H9 (cell line): ENCODE measurements around the gene CD84. TPM values are rescaled to one million over a fixed set of nuclear protein-coding genes. Genes with fewer than 3 reads are reported as not detected.

Experiments
- DNase-seq: peaks from one replicate; pipeline ENCODE4 v3.0.0-alpha.2; 2017
- H2AFZ ChIP-seq: one replicate; pipeline ENCODE4 v1.6.1; 2013; ENCODE audit warnings: mild to moderate bottlenecking, low read length, control low read depth, moderate library complexity
- H2AK5ac ChIP-seq: 2 replicates; pipeline ENCODE4 v1.6.1; 2013; ENCODE audit warnings: low read length, control low read depth, mixed read lengths; ENCODE audit not compliant: insufficient read length
- H2BK120ac ChIP-seq: one replicate; pipeline ENCODE4 v1.6.1; 2013; ENCODE audit warnings: low read depth, mild to moderate bottlenecking, low read length, control low read depth, inconsistent platforms; ENCODE audit not compliant: poor library complexity, severe bottlenecking
- H2BK12ac ChIP-seq: 2 replicates; pipeline ENCODE4 v1.6.1; 2013; ENCODE audit warnings: low read length, control low read depth, mixed read lengths, low read depth; ENCODE audit not compliant: insufficient read length
- H2BK15ac ChIP-seq: 2 replicates; pipeline ENCODE4 v1.6.1; 2013; ENCODE audit warnings: low read depth, low read length, control low read depth
- H2BK20ac ChIP-seq: one replicate; pipeline ENCODE4 v1.6.1; 2013; ENCODE audit warnings: low read depth, mild to moderate bottlenecking, low read length, control low read depth, inconsistent platforms; ENCODE audit not compliant: poor library complexity, severe bottlenecking
- H2BK5ac ChIP-seq: 2 replicates; pipeline ENCODE4 v1.6.1; 2013; ENCODE audit warnings: low read length, control low read depth, mixed read lengths; ENCODE audit not compliant: insufficient read length
- H3K14ac ChIP-seq: 2 replicates; pipeline ENCODE4 v1.6.1; 2013; ENCODE audit warnings: low read length, control low read depth; ENCODE audit not compliant: insufficient read depth
- H3K18ac ChIP-seq: 2 replicates; pipeline ENCODE4 v1.6.1; 2013; ENCODE audit warnings: low read depth, mild to moderate bottlenecking, mixed read lengths, low read length, control low read depth; ENCODE audit not compliant: insufficient read length
- H3K23ac ChIP-seq: 2 replicates; pipeline ENCODE4 v1.6.1; 2013; ENCODE audit warnings: low read length, control low read depth, mixed read lengths, low read depth; ENCODE audit not compliant: insufficient read length
- H3K23me2 ChIP-seq: 2 replicates; pipeline ENCODE4 v1.6.1; 2013; ENCODE audit warnings: low read depth, mild to moderate bottlenecking, mixed read lengths, low read length, control low read depth; ENCODE audit not compliant: insufficient read length, poor library complexity, severe bottlenecking
- H3K27ac ChIP-seq: 2 replicates; pipeline ENCODE4 v1.5.1; 2013; ENCODE audit warnings: low read length, control low read depth, mixed read lengths, low read depth; ENCODE audit not compliant: insufficient read length
- H3K27me3 ChIP-seq: 2 replicates; pipeline ENCODE4 v1.6.1; 2013; ENCODE audit warnings: low read length, control low read depth, inconsistent platforms; ENCODE audit not compliant: insufficient read depth
- H3K4ac ChIP-seq: 2 replicates; pipeline ENCODE4 v1.6.1; 2013; ENCODE audit warnings: low read depth, mild to moderate bottlenecking, control low read depth, inconsistent platforms, low read length, moderate library complexity
- H3K4me1 ChIP-seq: 2 replicates; pipeline ENCODE4 v1.6.1; 2013; ENCODE audit warnings: low read length, control low read depth, inconsistent platforms; ENCODE audit not compliant: insufficient read depth
- H3K4me2 ChIP-seq: 2 replicates; pipeline ENCODE4 v1.6.1; 2013; ENCODE audit warnings: low read length, control low read depth, mixed read lengths; ENCODE audit not compliant: insufficient read length, insufficient read depth
- H3K56ac ChIP-seq: 2 replicates; pipeline ENCODE4 v1.6.1; 2013; ENCODE audit warnings: low read depth, mild to moderate bottlenecking, mixed read lengths, low read length, control low read depth; ENCODE audit not compliant: insufficient read length
- H3K79me1 ChIP-seq: 2 replicates; pipeline ENCODE4 v1.6.1; 2013; ENCODE audit warnings: low read depth, mild to moderate bottlenecking, moderate library complexity, low read length, control low read depth, inconsistent platforms; ENCODE audit not compliant: insufficient read depth, poor library complexity, severe bottlenecking
- H3K79me2 ChIP-seq: 2 replicates; pipeline ENCODE4 v1.6.1; 2013; ENCODE audit warnings: low read length, control low read depth, inconsistent platforms; ENCODE audit not compliant: insufficient read depth
- H3K9ac ChIP-seq: 2 replicates; pipeline ENCODE4 v1.6.1; 2013; ENCODE audit warnings: low read length, control low read depth, mixed read lengths; ENCODE audit not compliant: insufficient read length; ENCODE audit errors: extremely low read depth
- H3K9me3 ChIP-seq: one replicate; pipeline ENCODE4 v1.6.1; 2013; ENCODE audit warnings: low read depth, low read length, inconsistent platforms; ENCODE audit not compliant: control insufficient read depth
- H3T11ph ChIP-seq: one replicate; pipeline ENCODE4 v1.6.1; 2013; ENCODE audit warnings: mild to moderate bottlenecking, low read length, control low read depth, inconsistent platforms
- H4K20me1 ChIP-seq: one replicate; pipeline ENCODE4 v1.6.1; 2013; ENCODE audit not compliant: control insufficient read depth, insufficient read length, insufficient read depth
- H4K5ac ChIP-seq: 2 replicates; pipeline ENCODE4 v1.6.1; 2013; ENCODE audit warnings: low read depth, mild to moderate bottlenecking, mixed read lengths, low read length, control low read depth; ENCODE audit not compliant: insufficient read length
- H4K8ac ChIP-seq: replicated peaks from 2 replicates; pipeline ENCODE4 v1.6.1; 2013; ENCODE audit warnings: low read length, control low read depth, mixed read lengths, low read depth; ENCODE audit not compliant: insufficient read length
- H4K91ac ChIP-seq: 2 replicates; pipeline ENCODE4 v1.6.1; 2013; ENCODE audit warnings: low read depth, mild to moderate bottlenecking, moderate library complexity, mixed read lengths, low read length, control low read depth; ENCODE audit not compliant: insufficient read length
- H3K27ac Mint-ChIP-seq, 3 experiments: 2 replicates in 2 of 3; 3 replicates in 1 of 3; pipeline ENCODE4 v1.8.0; 2020 to 2021; ENCODE audit warnings: mixed read lengths in 3 of 3, mild to moderate bottlenecking in 1 of 3, moderate library complexity in 1 of 3
- H3K27me3 Mint-ChIP-seq: 2 replicates; pipeline ENCODE4 v1.8.0; 2021; ENCODE audit warnings: low read depth, mild to moderate bottlenecking, moderate library complexity, mixed read lengths
- H3K36me3 Mint-ChIP-seq, 3 experiments: 2 replicates in 2 of 3; 3 replicates in 1 of 3; pipeline ENCODE4 v1.8.0; 2020 to 2021; ENCODE audit warnings: low read depth in 3 of 3, mixed read lengths in 3 of 3; ENCODE audit not compliant: insufficient read depth in 1 of 3
- H3K4me1 Mint-ChIP-seq, 2 experiments: 2 replicates each; pipeline ENCODE4 v1.8.0; 2020; ENCODE audit warnings: mixed read lengths in 2 of 2
- H3K4me3 Mint-ChIP-seq, 2 experiments: 2 replicates in 1 of 2; 3 replicates in 1 of 2; pipeline ENCODE4 v1.8.0; 2020 to 2021; ENCODE audit warnings: mild to moderate bottlenecking in 2 of 2, mixed read lengths in 2 of 2, moderate library complexity in 1 of 2
- H3K9me3 Mint-ChIP-seq, 2 experiments: 2 replicates in 1 of 2; 3 replicates in 1 of 2; pipeline ENCODE4 v1.8.0; 2020; ENCODE audit warnings: mild to moderate bottlenecking in 2 of 2, mixed read lengths in 2 of 2, moderate library complexity in 1 of 2
- CTCF ChIP-seq: fragments of 200-600 bp; sonication (generic); conservative IDR thresholded peaks from 3 replicates; pipeline ENCODE4 v1.8.0; 2021; ENCODE audit warnings: antibody characterized with exemption, mild to moderate bottlenecking
- WGBS: extraction: QIAGEN DNeasy Blood & Tissue Kit; methylation state at CpG from one replicate; pipeline ENCODE4 v1.1.7; 2013; ENCODE audit warnings: missing lambda C conversion rate, low lambda C conversion rate, mixed read lengths; ENCODE audit not compliant: insufficient read length; ENCODE audit errors: extremely low coverage; 5-methylcytosine and 5-hydroxymethylcytosine counted together
- total RNA-seq: library from RNA; stranded (reverse); gene quantifications from 2 replicates; pipeline ENCODE4 v1.2.1, GENCODE V29; 2021

Gene CD84
- total RNA-seq, 1 experiment from 2014 or later = not detected

- Histone ChIP-seq H2BK120ac (no peak overlapping the region), H3K14ac (no peak overlapping the region), H3K27ac (no peak overlapping the region), H4K5ac (no peak overlapping the region), H2BK5ac (no peak overlapping the region), H2BK20ac (no peak overlapping the region), H3K79me1 (no peaks in the 10 kb centered on the region), H3K4ac (no peak overlapping the region), H2BK12ac (no peak overlapping the region), H3K23ac (no peak overlapping the region), H3K4me2 (no peak overlapping the region), H3K27me3 (no peaks in the 10 kb centered on the region), H3T11ph (no peak overlapping the region), H3K4me1 (no peaks in the 10 kb centered on the region), H3K56ac (no peak overlapping the region), H4K20me1 (no peaks in the 10 kb centered on the region), H2BK15ac (no peak overlapping the region), H4K8ac (no peak overlapping the region), H3K9ac (no peak overlapping the region), H3K23me2 (no peaks in the 10 kb centered on the region), H3K9me3 (no peaks in the 10 kb centered on the region), H3K18ac (no peak overlapping the region), H3K79me2 (no peaks in the 10 kb centered on the region), H4K91ac (no peak overlapping the region), H2AK5ac (no peak overlapping the region), H2AFZ (no peak overlapping the region)
- no peak overlapping the region for H3K27ac Mint-ChIP-seq
- H3K4me1 Mint-ChIP-seq = 0 out of 4 replicates have a peak, but pooled peaks cover 2% of the 10 kb centered on the region in 2 experiments
- no peak overlapping the region for H3K4me3 Mint-ChIP-seq
- no peak for TF ChIP-seq CTCF
- no peak for DNase-seq
- no peaks in the 10 kb centered on the region for H3K9me3 Mint-ChIP-seq
- WGBS = no CpG with 5 or more reads among the region's 3 CpGs
- H3K36me3 Mint-ChIP-seq = no peaks in the 10 kb centered on the region
- H3K27me3 Mint-ChIP-seq = peaks cover 3% of the 10 kb centered on the region; the same call in 1 of the 2 replicates
Measured at GRCh38 chr1:160576390-160576789, 2.9 kb downstream of the CD84 start.
